AG04449 (cell line): Measurements from ENCODE around the gene TRABD.
A peak's percentile ranks its signal among the peaks of the same experiment; 100 is the strongest.
"Not testable (repeated sequence)": the region's sequence is repeated elsewhere in the genome, so short reads cannot be mapped to it uniquely, and the experiment has no call there.

Source experiments
- CTCF ChIA-PET: fragments of 350-600 bp; formaldehyde crosslinking; extraction: SDS; loops from one replicate; lab custom pipeline; 2021; ENCODE audit warnings: antibody characterized with exemption; lab: Yijun Ruan, JAX
- POLR2A ChIA-PET: fragments of 400-600, 350-600 bp; formaldehyde crosslinking; extraction: SDS; loops from one replicate; lab custom pipeline; 2020; ENCODE audit warnings: antibody characterized with exemption, inconsistent platforms; lab: Yijun Ruan, JAX
- DNase-seq: peaks from one replicate; pipeline ENCODE4 v3.0.0-alpha.2; 2010; ENCODE audit warnings: low read depth, low spot score
- H3K4me3 ChIP-seq: 2 replicates; pipeline ENCODE4 v1.5.1; 2011; ENCODE audit warnings: low read depth, mild to moderate bottlenecking, control low read depth, low read length
- CTCF ChIP-seq: IDR thresholded peaks from one replicate; pipeline ENCODE4 v1.5.1; 2011; ENCODE audit warnings: mild to moderate bottlenecking, moderate library complexity, low read length, control low read depth, inconsistent platforms; ENCODE audit not compliant: insufficient read depth; ENCODE audit errors: missing control alignments

TRABD gene

GRCh38 chr22:50200461-50201190, 14.9 kb downstream of the TRABD start, which contains the start of gene SELENOO:
SELENOO (plus strand) TSS chr22:50201011; CDS start chr22:50201037, 26 bp downstream.
- POLR2A ChIA-PET, result no interaction called here
- CTCF ChIA-PET, result interaction anchor here (1.2 to 1.9 kb wide), 2 partner anchors 10 to 52 kb away, joined by 3 to 13 read pairs; no protein-coding TSS in a partner anchor
- DNase-seq, result no peak
- peak within 1 kb of the TSS; percentile 71 for H3K4me3 ChIP-seq
- TF ChIP-seq CTCF, result no peak

GRCh38 chr22:50201191-50202129, 15.7 kb downstream of the TRABD start:
- ChIA-PET POLR2A (no interaction called here), CTCF (interaction anchor here (1.2 to 1.9 kb wide), 3 partner anchors 10 to 53 kb away, joined by 3 to 13 read pairs (median 4); no protein-coding TSS in a partner anchor)
- peak overlapping the region; percentile 71 for H3K4me3 ChIP-seq
- no peak for TF ChIP-seq CTCF
- DNase-seq, result no peak

- no peak for TF ChIP-seq CTCF
- ChIA-PET POLR2A (no interaction called here), CTCF (interaction anchor here (0.6 to 1.9 kb wide), 4 partner anchors 10 to 60 kb away, joined by 3 to 13 read pairs (median 4); no protein-coding TSS in a partner anchor)
- no peak for DNase-seq
- peak overlapping the region; percentile 71 for H3K4me3 ChIP-seq
Observed at GRCh38 chr22:50202130-50202666, 16.5 kb downstream of the TRABD start.

GRCh38 chr22:50203288-50203687, 17.6 kb downstream of the TRABD start:
- no peak for TF ChIP-seq CTCF
- no peak overlapping the region for H3K4me3 ChIP-seq
- DNase-seq, result no peak
- POLR2A ChIA-PET, result no interaction called here
- CTCF ChIA-PET, result interaction anchor here (0.9 to 1.9 kb wide), 4 partner anchors 9 to 283 kb away, joined by 3 to 4 read pairs (median 4); no protein-coding TSS in a partner anchor

GRCh38 chr22:50204571-50204970, 18.9 kb downstream of the TRABD start:
- H3K4me3 ChIP-seq, result no peak overlapping the region
- no peak for TF ChIP-seq CTCF
- POLR2A ChIA-PET, result no interaction called here
- CTCF ChIA-PET, result interaction anchor here (1.3 to 3.7 kb wide), 4 partner anchors 11 to 284 kb away, joined by 4 to 15 read pairs (median 7); no protein-coding TSS in a partner anchor
- no peak for DNase-seq

- POLR2A ChIA-PET, DNase-seq, H3K4me3 ChIP-seq: not testable (repeated sequence)
- CTCF ChIA-PET, result interaction anchor here (1.4 to 3.7 kb wide), 3 partner anchors 11 to 37 kb away, joined by 5 to 15 read pairs (median 9); no protein-coding TSS in a partner anchor
Observed at GRCh38 chr22:50204998-50205397, 19.3 kb downstream of the TRABD start.
